T-cell (primary cell): ENCODE results near the gene SLC66A1. TPM values are rescaled to one million over a fixed set of nuclear protein-coding genes. Genes with fewer than 3 reads are reported as not detected.
"Not testable (repeated sequence)": the region's sequence is repeated elsewhere in the genome, so short reads cannot be mapped to it uniquely, and the experiment has no call there.

Experiments used
- ATAC-seq, 4 experiments: fragments of 200-7000 bp in 3 of 4; fragments of 150-1000 bp in 1 of 4; cut with Tn5 transposase; replicated peaks in 1 of 4; 1 replicate in 3 of 4; 2 replicates in 1 of 4; pipeline ENCODE4 v1.10.0; 2021; ENCODE audit warnings: moderate library complexity in 3 of 4, mild to moderate bottlenecking in 2 of 4, moderate number of reproducible peaks in 1 of 4
- CTCF ChIA-PET, 2 donors: fragments of 300-600 bp; sonication (Branson Sonifier 250); formaldehyde crosslinking; loops; one replicate each; lab custom pipeline; 2022; ENCODE audit warnings: antibody characterized with exemption in 2 of 2; lab: Charles Lee
- POLR2A ChIA-PET, 2 donors: fragments of 300-600 bp; sonication (Branson Sonifier 250); formaldehyde crosslinking; loops; one replicate each; lab custom pipeline; 2022; ENCODE audit warnings: antibody characterized with exemption in 2 of 2; lab: Charles Lee
- DNase-seq, 35 experiments: peaks; one replicate each; pipeline versions ENCODE4 v3.0.0 to v3.0.0-alpha.2; 2013 to 2023
- H3K27ac ChIP-seq: one replicate; pipeline ENCODE4 v1.5.1; 2013; ENCODE audit warnings: low read length
- H3K27me3 ChIP-seq, 2 experiments: replicated peaks in 1 of 2; 1 replicate in 1 of 2; 2 replicates in 1 of 2; pipeline versions ENCODE4 v1.6.1 to v1.7.0; 2013; ENCODE audit warnings: low read length in 1 of 2, mixed read lengths in 1 of 2; ENCODE audit not compliant: control insufficient read depth in 2 of 2, insufficient read depth in 2 of 2; ENCODE audit errors: extremely low read depth in 1 of 2
- H3K36me3 ChIP-seq, 2 donors: 1 replicate in 1 of 2; 2 replicates in 1 of 2; pipeline versions ENCODE4 v1.6.1 to v1.7.0; 2013; ENCODE audit warnings: low read length in 1 of 2; ENCODE audit not compliant: control insufficient read depth in 2 of 2, insufficient read depth in 1 of 2; ENCODE audit errors: extremely low read depth in 1 of 2
- H3K4me1 ChIP-seq, 2 experiments: 1 replicate in 1 of 2; 2 replicates in 1 of 2; pipeline versions ENCODE4 v1.6.1 to v1.7.0; 2013; ENCODE audit warnings: low read length in 2 of 2, mixed read lengths in 1 of 2; ENCODE audit not compliant: insufficient read depth in 2 of 2, control insufficient read depth in 1 of 2; ENCODE audit errors: extremely low read depth in 1 of 2
- H3K4me3 ChIP-seq, 2 donors: 1 replicate in 1 of 2; 2 replicates in 1 of 2; pipeline versions ENCODE4 v1.5.1 to v1.7.0; 2013; ENCODE audit warnings: mild to moderate bottlenecking in 2 of 2, low read length in 1 of 2, moderate library complexity in 1 of 2; ENCODE audit not compliant: control insufficient read depth in 1 of 2; ENCODE audit errors: extremely low read depth in 1 of 2
- H3K9me3 ChIP-seq: 2 replicates; pipeline ENCODE4 v1.7.0; 2013
- H3K27ac Mint-ChIP-seq, 2 donors: one replicate each; pipeline ENCODE4 v1.8.0; 2020 to 2021; ENCODE audit warnings: mild to moderate bottlenecking in 2 of 2, mixed read lengths in 2 of 2
- H3K27me3 Mint-ChIP-seq, 2 donors: one replicate each; pipeline ENCODE4 v1.8.0; 2021 to 2022; ENCODE audit warnings: mixed read lengths in 2 of 2
- H3K36me3 Mint-ChIP-seq: one replicate; pipeline ENCODE4 v1.8.0; 2021; ENCODE audit warnings: mixed read lengths
- H3K4me1 Mint-ChIP-seq, 3 donors: one replicate each; pipeline ENCODE4 v1.8.0; 2020 to 2022; ENCODE audit warnings: mixed read lengths in 3 of 3, mild to moderate bottlenecking in 1 of 3
- H3K4me3 Mint-ChIP-seq, 3 donors: one replicate each; pipeline ENCODE4 v1.8.0; 2020 to 2022; ENCODE audit warnings: mild to moderate bottlenecking in 3 of 3, mixed read lengths in 3 of 3, moderate library complexity in 3 of 3
- H3K9me3 Mint-ChIP-seq, 3 donors: one replicate each; pipeline ENCODE4 v1.8.0; 2020 to 2022; ENCODE audit warnings: mixed read lengths in 3 of 3
- WGBS: methylation state at CpG from one replicate; pipeline ENCODE4 v1.1.5; 2013; ENCODE audit warnings: missing lambda C conversion rate; ENCODE audit not compliant: insufficient coverage; 5-methylcytosine and 5-hydroxymethylcytosine counted together
- total RNA-seq, 35 experiments: library from RNA in 6 of 35; stranded (reverse) in 6 of 35; fragments of 120-200 nt in 1 of 35; gene quantifications; one replicate each; pipeline versions ENCODE4 v1.2.1 to v1.2.4 and lab custom pipeline; 2013 to 2026

The SLC66A1 gene
- total RNA-seq, 5 donors from 2014 or later (not counting 1 experiment from before 2014, with no cell fraction given): 3.5 to 8.1 (median 7.1) TPM

- DNase-seq, H3K36me3 ChIP-seq, H3K9me3 Mint-ChIP-seq, H3K4me3 Mint-ChIP-seq, POLR2A ChIA-PET, H3K4me3 ChIP-seq, H3K36me3 Mint-ChIP-seq, ATAC-seq, H3K27ac ChIP-seq, H3K9me3 ChIP-seq, CTCF ChIA-PET, H3K27ac Mint-ChIP-seq, H3K4me1 ChIP-seq: not testable (repeated sequence)
- 73% methylated on average over 3 of the region's 3 CpGs for WGBS
- H3K27me3 Mint-ChIP-seq: peaks cover 10 to 13% of the 10 kb centered on the region in 2 donors
- peaks cover 6 to 19% (median 8%) of the 10 kb centered on the region in 3 donors for H3K4me1 Mint-ChIP-seq
- peaks cover 0 to 16% of the 10 kb centered on the region in 2 experiments for H3K27me3 ChIP-seq
Observed at GRCh38 chr1:19285366-19285765, 26.8 kb upstream of the SLC66A1 start.

- H3K27ac ChIP-seq, H3K9me3 Mint-ChIP-seq, H3K9me3 ChIP-seq, H3K4me3 Mint-ChIP-seq, H3K4me1 ChIP-seq, H3K36me3 Mint-ChIP-seq, DNase-seq, CTCF ChIA-PET, ATAC-seq, H3K27ac Mint-ChIP-seq, POLR2A ChIA-PET, H3K36me3 ChIP-seq, H3K4me3 ChIP-seq: not testable (repeated sequence)
- 59% methylated on average over 3 of the region's 3 CpGs for WGBS
- peaks cover 0 to 16% of the 10 kb centered on the region in 2 experiments for H3K27me3 ChIP-seq
- Mint-ChIP-seq H3K27me3 (peaks cover 10 to 13% of the 10 kb centered on the region in 2 donors), H3K4me1 (peaks cover 6 to 19% (median 8%) of the 10 kb centered on the region in 3 donors)
Observed at GRCh38 chr1:19285807-19286206, 26.3 kb upstream of the SLC66A1 start.

- no peaks in the 10 kb centered on the region for H3K9me3 ChIP-seq
- Mint-ChIP-seq H3K9me3 (no peaks in the 10 kb centered on the region), H3K27me3 (peaks cover 10 to 13% of the 10 kb centered on the region in 2 donors), H3K4me1 (peaks cover 6 to 19% (median 8%) of the 10 kb centered on the region in 3 donors), H3K27ac (no peak overlapping the region), H3K36me3 (no peaks in the 10 kb centered on the region), H3K4me3 (peak overlapping the region; percentile 42 to 76 (median 55))
- peaks cover 0 to 16% of the 10 kb centered on the region in 2 experiments for H3K27me3 ChIP-seq
- CTCF ChIA-PET: no interaction called here
- WGBS: 95% methylated on average over 11 of the region's 13 CpGs
- H3K27ac ChIP-seq: no peak overlapping the region
- POLR2A ChIA-PET: no interaction called here
- no peak for ATAC-seq
- no peak for DNase-seq
- peaks cover 0 to 2% of the 10 kb centered on the region in 2 donors for H3K36me3 ChIP-seq
- no peak overlapping the region for H3K4me3 ChIP-seq
- peaks cover 3 to 9% of the 10 kb centered on the region in 2 experiments for H3K4me1 ChIP-seq
Observed at GRCh38 chr1:19287436-19288185, 24.5 kb upstream of the SLC66A1 start.

GRCh38 chr1:19288324-19289241 lies 23.5 kb upstream of the SLC66A1 start, which contains the start of gene AKR7A3:
Gene AKR7A3 (minus strand): TSS chr1:19288770. CDS start chr1:19288709, 61 bp downstream.
- H3K4me1 ChIP-seq, H3K36me3 Mint-ChIP-seq, H3K27ac Mint-ChIP-seq, H3K9me3 Mint-ChIP-seq, H3K27ac ChIP-seq, POLR2A ChIA-PET, H3K9me3 ChIP-seq, H3K36me3 ChIP-seq: not testable (repeated sequence)
- peak within 1 kb of the TSS; percentile 55 to 76 (median 62) for H3K4me3 Mint-ChIP-seq
- H3K4me3 ChIP-seq: peak within 1 kb of the TSS; percentile 28 to 61
- 23% methylated on average over 30 of the region's 82 CpGs for WGBS
- DNase-seq (peak in 33 of 35 experiments; percentile 19 to 65 (median 43)), ATAC-seq (peak; percentile 93 to 99 (median 96))
- CTCF ChIA-PET: interaction anchor here in 1 of 2 donors (0.6 kb wide), 1 partner anchor 322 kb away, joined by 3 read pairs; no protein-coding TSS in a partner anchor
- peaks cover 0 to 16% of the 10 kb centered on the region in 2 experiments for H3K27me3 ChIP-seq
- peaks cover 10 to 13% of the 10 kb centered on the region in 2 donors for H3K27me3 Mint-ChIP-seq
- H3K4me1 Mint-ChIP-seq: peaks cover 6 to 19% (median 8%) of the 10 kb centered on the region in 3 donors

DNA sequence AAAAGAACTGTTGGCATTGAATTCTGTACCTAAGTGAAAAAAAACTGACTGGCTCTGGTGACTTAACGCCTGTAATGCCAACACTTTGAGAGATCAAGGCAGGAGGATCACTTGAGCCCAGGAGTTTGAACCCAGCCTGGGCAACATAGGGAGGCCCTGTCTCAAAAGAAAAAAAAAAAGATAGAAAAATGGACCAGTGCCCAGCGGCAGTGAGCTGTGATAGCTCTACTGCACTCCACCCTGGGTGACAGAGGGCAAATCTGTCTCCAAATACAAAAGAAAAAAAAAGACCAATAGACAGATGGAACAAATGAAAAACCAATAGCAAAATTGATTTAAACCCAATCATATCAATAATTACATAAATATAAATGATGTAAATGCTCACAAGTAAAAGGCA lies 22.9 kb upstream of the SLC66A1 start:
- no peaks in the 10 kb centered on the region for H3K9me3 ChIP-seq
- ATAC-seq: no peak
- Mint-ChIP-seq H3K4me3 (peak overlapping the region; percentile 22 to 62 (median 60)), H3K4me1 (peaks cover 6 to 19% (median 8%) of the 10 kb centered on the region in 3 donors), H3K27me3 (peaks cover 10 to 13% of the 10 kb centered on the region in 2 donors), H3K9me3 (peaks cover 0 to 2% (median 2%) of the 10 kb centered on the region in 3 donors), H3K27ac (no peak overlapping the region), H3K36me3 (peaks cover 2% of the 10 kb centered on the region)
- H3K27ac ChIP-seq: no peak overlapping the region
- peaks cover 0 to 16% of the 10 kb centered on the region in 2 experiments for H3K27me3 ChIP-seq
- ChIA-PET CTCF (interaction anchor here in 1 of 2 donors (0.6 kb wide), 1 partner anchor 322 kb away, joined by 3 read pairs; no protein-coding TSS in a partner anchor), POLR2A (no interaction called here)
- no peak for DNase-seq
- WGBS: 63% methylated on average over 1 of the region's 2 CpGs
- H3K4me3 ChIP-seq: peak overlapping the region; percentile 28 to 61
- H3K36me3 ChIP-seq: peaks cover 0 to 3% of the 10 kb centered on the region in 2 donors
- H3K4me1 ChIP-seq: peaks cover 3 to 9% of the 10 kb centered on the region in 2 experiments

DNA sequence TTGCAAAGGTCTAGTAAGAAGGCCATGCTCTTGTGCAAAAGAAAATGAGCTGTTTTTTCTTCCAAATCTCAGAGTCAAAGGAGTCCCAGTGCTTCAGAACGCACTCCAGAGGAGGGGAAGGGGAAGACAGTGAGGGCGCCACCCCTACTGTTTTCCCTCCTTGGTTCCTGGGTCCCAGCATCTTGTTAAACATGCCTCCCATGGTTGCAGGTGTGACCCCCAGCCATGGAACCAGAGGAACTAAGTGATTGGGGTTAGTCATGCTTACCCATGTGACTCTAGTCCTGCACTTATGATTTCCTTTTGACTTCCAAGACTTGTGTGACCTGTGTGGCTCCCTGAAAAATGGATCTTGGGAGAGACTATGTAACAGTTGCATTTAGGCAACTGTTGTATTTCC lies 17.5 kb upstream of the SLC66A1 start:
- DNase-seq (no peak), ATAC-seq (no peak)
- H3K36me3 Mint-ChIP-seq: peaks cover 16% of the 10 kb centered on the region
- H3K4me3 Mint-ChIP-seq: no peak overlapping the region
- Histone ChIP-seq H3K4me1 (no peaks in the 10 kb centered on the region), H3K27ac (no peak overlapping the region), H3K27me3 (peaks cover 0 to 2% of the 10 kb centered on the region in 2 experiments), H3K36me3 (peaks cover 0 to 3% of the 10 kb centered on the region in 2 donors), H3K4me3 (no peak overlapping the region), H3K9me3 (no peaks in the 10 kb centered on the region)
- H3K27ac Mint-ChIP-seq: no peak overlapping the region
- peaks cover 0 to 3% (median 0%) of the 10 kb centered on the region in 3 donors for H3K4me1 Mint-ChIP-seq
- peaks cover 8 to 18% (median 12%) of the 10 kb centered on the region in 3 donors for H3K9me3 Mint-ChIP-seq
- H3K27me3 Mint-ChIP-seq: peaks cover 0 to 3% of the 10 kb centered on the region in 2 donors
- CTCF ChIA-PET: no interaction called here
- POLR2A ChIA-PET: no interaction called here
- WGBS: 100% methylated on average over 2 of the region's 2 CpGs
